A549 (cell line): ENCODE data around the gene ARHGAP42.

Experiments
- CHD2 ChIP-seq: fragments of 150-350 bp; IDR thresholded peaks from 2 replicates; pipeline ENCODE4 v1.6.1; 2014; ENCODE audit warnings: low read length; ENCODE audit not compliant: partially characterized antibody
- CTCF ChIP-seq: fragments of >200 bp; sonication (Bioruptor Twin); formaldehyde crosslinking; IDR thresholded peaks from 3 replicates; pipeline ENCODE4 v1.5.1; 2016
- FOSB ChIP-seq: fragments of 250-450 bp; sonication (Bioruptor Pico); IDR thresholded peaks from 2 replicates; pipeline ENCODE4 v1.5.0; 2020; ENCODE audit warnings: mild to moderate bottlenecking, moderate library complexity
- POLR2A ChIP-seq: IDR thresholded peaks from 2 replicates; pipeline ENCODE4 v1.6.1; 2012; ENCODE audit warnings: mild to moderate bottlenecking, low read length
- POLR2AphosphoS2 ChIP-seq: conservative IDR thresholded peaks from 2 replicates; pipeline ENCODE4 v1.6.1; 2012; ENCODE audit warnings: low read length, improper control_type of control experiment, inconsistent platforms
- RCOR1 ChIP-seq: fragments of 150-350 bp; IDR thresholded peaks from 2 replicates; pipeline ENCODE4 v1.6.1; 2014; ENCODE audit warnings: antibody characterized with exemption, low read length, low read depth
- REST ChIP-seq: fragments of 200-600 bp; sonication (generic); IDR thresholded peaks from 2 replicates; pipeline ENCODE4 v1.6.1; 2016; ENCODE audit warnings: antibody characterized with exemption, mild to moderate bottlenecking, moderate library complexity
- SREBF2 ChIP-seq: fragments of 450-650 bp; IDR thresholded peaks from 2 replicates; pipeline ENCODE4 v1.6.1; 2014; ENCODE audit warnings: mild to moderate bottlenecking, moderate library complexity

- TF ChIP-seq SREBF2 (no peak), CTCF (no peak), FOSB (no peak), POLR2A (no peak), POLR2AphosphoS2 (no peak), RCOR1 (no peak), REST (no peak), CHD2 (no peak)
Observed at GRCh38 chr11:100820621-100821020, 133.5 kb downstream of the ARHGAP42 start.
